Sigmoid colon (tissue), 4 donors: ENCODE measurements around the gene LALBA.

ENCODE experiments used
- CTCF ChIP-seq, 4 experiments: fragments of 450-650 bp in 3 of 4; fragments of 200-600 bp in 1 of 4; IDR thresholded peaks; one replicate each; pipeline ENCODE4 v1.5.1; 2016 to 2019; ENCODE audit warnings: antibody characterized with exemption in 4 of 4, mild to moderate bottlenecking in 3 of 4, moderate library complexity in 2 of 4
- EP300 ChIP-seq, 4 donors: sonication (generic); formaldehyde crosslinking; IDR thresholded peaks; one replicate each; pipeline ENCODE4 v1.6.1; 2017; ENCODE audit warnings: antibody characterized with exemption in 4 of 4
- POLR2AphosphoS5 ChIP-seq, 4 donors: sonication (generic); formaldehyde crosslinking; IDR thresholded peaks; one replicate each; pipeline ENCODE4 v1.6.1; 2017; ENCODE audit warnings: antibody characterized with exemption in 4 of 4

- TF ChIP-seq POLR2AphosphoS5 (IDR thresholded peaks at IDR 0.05) (no peak), CTCF (IDR thresholded peaks at IDR 0.05) (no peak), EP300 (IDR thresholded peaks at IDR 0.05) (no peak)
Measured at GRCh38 chr12:48545833-48546469, 23.9 kb downstream of the LALBA start.
